Measurements from ENCODE around the gene NUP50.

The NUP50 gene

GRCh38 chr22:45163451-45164269, at the start of gene NUP50:
NUP50 (plus strand) TSS chr22:45163925; CDS start chr22:45168178, 4,253 bp downstream.
- DNase-seq, result peak; percentile 94

- no peak for DNase-seq
These were observed 43.3 kb upstream of the NUP50 start for GRCh38 chr22:45120440-45120839.

GRCh38 chr22:45120931-45121330, 42.8 kb upstream of the NUP50 start:
- DNase-seq, result no peak

- no peak for DNase-seq
These were observed 39.4 kb upstream of the NUP50 start for GRCh38 chr22:45124176-45124847.

- no peak for DNase-seq
These were observed 38.5 kb upstream of the NUP50 start for GRCh38 chr22:45125188-45125587.

GRCh38 chr22:45127866-45128265, 35.9 kb upstream of the NUP50 start:
- DNase-seq, result no peak

- DNase-seq, result peak; percentile 5
These were observed 33.8 kb upstream of the NUP50 start for GRCh38 chr22:45129703-45130524.

GRCh38 chr22:45130891-45131290, 32.8 kb upstream of the NUP50 start:
- DNase-seq, result no peak

GRCh38 chr22:45131749-45132148, 32.0 kb upstream of the NUP50 start:
- no peak for DNase-seq

GRCh38 chr22:45134313-45134712, 29.4 kb upstream of the NUP50 start:
- no peak for DNase-seq

- no peak for DNase-seq
These were observed 27.1 kb upstream of the NUP50 start for GRCh38 chr22:45136594-45136993.

- DNase-seq, result no peak
These were observed 24.0 kb upstream of the NUP50 start for GRCh38 chr22:45139693-45140092.

GRCh38 chr22:45142376-45142775, 21.3 kb upstream of the NUP50 start:
- no peak for DNase-seq

GRCh38 chr22:45144916-45145315, 18.8 kb upstream of the NUP50 start:
- no peak for DNase-seq

- no peak for DNase-seq
These were observed 14.1 kb upstream of the NUP50 start for GRCh38 chr22:45149671-45150070.

- DNase-seq, result no peak
These were observed 13.6 kb upstream of the NUP50 start for GRCh38 chr22:45150139-45150538.

- DNase-seq, result no peak
These were observed 12.2 kb upstream of the NUP50 start for GRCh38 chr22:45151503-45151902.

- no peak for DNase-seq
These were observed 9.3 kb upstream of the NUP50 start for GRCh38 chr22:45154383-45154782.

- no peak for DNase-seq
These were observed 8.5 kb upstream of the NUP50 start for GRCh38 chr22:45155050-45155840.

GRCh38 chr22:45157907-45158306, 5.8 kb upstream of the NUP50 start:
- DNase-seq, result no peak

- no peak for DNase-seq
These were observed 3.9 kb upstream of the NUP50 start for GRCh38 chr22:45159652-45160462.

- DNase-seq, result no peak
These were observed 1.2 kb upstream of the NUP50 start for GRCh38 chr22:45162531-45162930.

Measured in CD4-positive, alpha-beta T cell treated with Interleukin-4 for 4 hours (primary cell).